RWPE1 (cell line): ENCODE results near the gene TNIP1.

Experiments used
- CTCF ChIA-PET: fragments of 350-600 bp; sonication (Branson Sonifier 250); formaldehyde crosslinking; extraction: SDS; loops from one replicate; lab custom pipeline; 2021; lab: Yijun Ruan, JAX
- POLR2A ChIA-PET: fragments of 400-600 bp; formaldehyde crosslinking; extraction: SDS; loops from one replicate; lab custom pipeline; 2020; ENCODE audit warnings: antibody characterized with exemption; ENCODE audit not compliant: low non-redundant PET; lab: Yijun Ruan, JAX
- DNase-seq: peaks from one replicate; pipeline ENCODE4 v3.0.0; 2012; ENCODE audit warnings: low spot score
- H3K27ac ChIP-seq: fragments of 450-650 bp; 2 replicates; pipeline ENCODE4 v1.5.1; 2017
- TF ChIP-seq, protein P1 (sequence below): fragments of 450-650 bp; conservative IDR thresholded peaks from 2 replicates; pipeline ENCODE4 v1.5.1; 2017; ENCODE audit warnings: low read depth, mild to moderate bottlenecking

The TNIP1 gene

DNA sequence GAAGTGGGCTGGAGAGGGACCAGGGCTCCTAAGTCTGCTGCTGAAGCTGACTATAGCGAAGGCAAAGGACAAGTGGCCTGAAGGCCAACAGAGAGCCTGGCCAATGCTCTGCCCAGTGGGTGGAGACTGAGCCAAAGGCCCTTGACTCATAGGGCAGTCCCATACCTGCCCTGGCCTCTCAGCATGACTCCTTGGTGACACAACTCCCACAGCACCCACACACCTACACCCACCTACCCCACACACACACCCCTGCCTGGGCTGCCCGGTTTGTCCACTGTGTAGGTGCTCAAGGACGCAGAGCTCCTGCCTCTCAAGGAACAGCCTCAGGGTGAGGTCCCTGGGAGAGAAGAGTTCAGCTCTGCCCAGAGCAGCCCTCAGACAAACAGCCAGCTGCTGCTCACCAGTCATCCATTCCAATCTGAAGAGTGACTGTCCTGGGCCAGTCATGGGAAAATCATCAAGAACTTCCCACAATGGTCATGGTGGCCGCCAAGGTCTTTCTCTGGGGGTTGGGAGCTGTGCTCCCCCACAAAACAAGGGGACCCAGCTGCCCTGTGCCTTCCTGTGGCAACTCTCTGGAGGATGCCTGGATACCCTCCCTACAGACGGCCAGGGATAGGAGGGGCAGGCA, 5.0 kb downstream of the TNIP1 start:
- ChIA-PET POLR2A (interaction anchor here (0.6 kb wide), 1 partner anchor 542 kb away, joined by 3 read pairs; no protein-coding TSS in a partner anchor), CTCF (interaction anchor here (0.7 to 1.2 kb wide), 5 partner anchors 17 to 297 kb away, joined by 3 to 4 read pairs (median 3); partner anchors contain the start of gene SMIM3)
- TF ChIP-seq, protein P1, sequence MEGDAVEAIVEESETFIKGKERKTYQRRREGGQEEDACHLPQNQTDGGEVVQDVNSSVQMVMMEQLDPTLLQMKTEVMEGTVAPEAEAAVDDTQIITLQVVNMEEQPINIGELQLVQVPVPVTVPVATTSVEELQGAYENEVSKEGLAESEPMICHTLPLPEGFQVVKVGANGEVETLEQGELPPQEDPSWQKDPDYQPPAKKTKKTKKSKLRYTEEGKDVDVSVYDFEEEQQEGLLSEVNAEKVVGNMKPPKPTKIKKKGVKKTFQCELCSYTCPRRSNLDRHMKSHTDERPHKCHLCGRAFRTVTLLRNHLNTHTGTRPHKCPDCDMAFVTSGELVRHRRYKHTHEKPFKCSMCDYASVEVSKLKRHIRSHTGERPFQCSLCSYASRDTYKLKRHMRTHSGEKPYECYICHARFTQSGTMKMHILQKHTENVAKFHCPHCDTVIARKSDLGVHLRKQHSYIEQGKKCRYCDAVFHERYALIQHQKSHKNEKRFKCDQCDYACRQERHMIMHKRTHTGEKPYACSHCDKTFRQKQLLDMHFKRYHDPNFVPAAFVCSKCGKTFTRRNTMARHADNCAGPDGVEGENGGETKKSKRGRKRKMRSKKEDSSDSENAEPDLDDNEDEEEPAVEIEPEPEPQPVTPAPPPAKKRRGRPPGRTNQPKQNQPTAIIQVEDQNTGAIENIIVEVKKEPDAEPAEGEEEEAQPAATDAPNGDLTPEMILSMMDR: no peak
- peak; percentile 74 for DNase-seq
- peak overlapping the region; percentile 75 for H3K27ac ChIP-seq

DNA sequence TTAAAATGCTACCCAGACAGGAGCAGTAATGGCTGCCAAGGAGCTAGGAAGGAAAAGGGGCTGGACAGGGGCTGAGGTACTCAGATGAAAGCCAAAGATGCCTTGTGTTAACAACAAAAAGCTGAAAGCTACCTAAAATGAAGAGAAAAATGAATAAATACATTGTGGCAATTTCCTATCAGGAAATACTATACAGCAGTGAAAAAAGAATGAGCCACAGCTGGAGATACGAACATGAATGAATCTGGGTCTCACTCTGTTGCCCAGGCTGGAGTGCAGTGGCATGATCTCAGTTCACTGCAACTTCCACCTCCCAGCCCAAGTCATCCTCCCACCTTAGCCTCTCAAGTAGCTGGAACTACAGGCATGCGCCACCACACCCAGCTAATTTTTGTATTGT, 6.3 kb downstream of the TNIP1 start:
- DNase-seq: no peak

DNA sequence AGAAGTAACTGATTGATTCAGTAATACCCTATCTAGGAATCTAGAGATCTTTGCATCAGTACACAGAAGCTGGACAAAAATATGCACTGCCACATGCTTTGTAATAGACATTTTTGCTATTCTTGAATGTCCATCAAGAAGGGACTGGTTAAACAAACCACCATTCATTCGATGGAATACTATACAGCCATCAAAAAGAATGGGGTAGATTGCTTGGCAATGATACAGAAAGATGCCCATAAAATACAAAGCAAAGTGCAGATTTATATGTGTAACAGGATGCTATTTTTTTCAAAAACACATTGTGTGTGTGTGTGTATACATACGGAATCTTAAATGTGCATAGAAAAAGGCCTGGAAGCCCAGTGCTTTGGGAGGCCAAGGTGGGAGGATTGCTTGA, 7.6 kb downstream of the TNIP1 start:
- CTCF ChIA-PET: interaction anchor here (0.5 to 2.4 kb wide), 2 partner anchors 21 to 26 kb away, joined by 3 to 9 read pairs; no protein-coding TSS in a partner anchor
- POLR2A ChIA-PET: no interaction called here
- DNase-seq: no peak
- TF ChIP-seq, protein P1: no peak
- H3K27ac ChIP-seq: peak overlapping the region; percentile 83

More for the DNA sequence above, 6.3 kb downstream of the TNIP1 start:
- TF ChIP-seq, protein P1: no peak
- H3K27ac ChIP-seq: no peak overlapping the region; the same call in 1 of the 2 replicates
- CTCF ChIA-PET: interaction anchor here (0.6 to 0.8 kb wide), 2 partner anchors 8 to 19 kb away, joined by 3 read pairs; no protein-coding TSS in a partner anchor
- POLR2A ChIA-PET: no interaction called here

DNA sequence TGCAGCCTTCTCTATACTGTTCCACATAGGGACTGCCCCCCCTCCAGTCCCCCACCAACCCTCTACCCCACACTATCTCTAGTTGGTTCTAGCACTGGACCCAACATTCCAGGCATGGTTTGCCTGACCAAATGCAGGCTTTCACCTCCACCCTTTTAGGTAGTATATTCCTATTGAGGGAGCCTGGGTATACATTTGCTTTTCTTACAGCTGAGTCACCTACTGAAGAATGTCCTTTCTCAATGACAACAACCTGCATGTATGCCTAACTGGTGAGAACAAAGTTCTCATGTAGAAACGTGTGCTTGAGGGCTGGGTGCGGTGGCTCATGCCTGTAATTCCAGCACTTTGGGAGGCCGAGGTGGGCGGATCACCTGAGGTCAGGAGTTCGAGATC, 8.2 kb downstream of the TNIP1 start:
- peak overlapping the region; percentile 83 for H3K27ac ChIP-seq
- peak; percentile 97 for DNase-seq
- TF ChIP-seq, protein P1: no peak
- ChIA-PET CTCF (interaction anchor here (0.5 to 2.4 kb wide), 3 partner anchors 21 to 619 kb away, joined by 3 to 9 read pairs (median 3); no protein-coding TSS in a partner anchor), POLR2A (no interaction called here)

DNA sequence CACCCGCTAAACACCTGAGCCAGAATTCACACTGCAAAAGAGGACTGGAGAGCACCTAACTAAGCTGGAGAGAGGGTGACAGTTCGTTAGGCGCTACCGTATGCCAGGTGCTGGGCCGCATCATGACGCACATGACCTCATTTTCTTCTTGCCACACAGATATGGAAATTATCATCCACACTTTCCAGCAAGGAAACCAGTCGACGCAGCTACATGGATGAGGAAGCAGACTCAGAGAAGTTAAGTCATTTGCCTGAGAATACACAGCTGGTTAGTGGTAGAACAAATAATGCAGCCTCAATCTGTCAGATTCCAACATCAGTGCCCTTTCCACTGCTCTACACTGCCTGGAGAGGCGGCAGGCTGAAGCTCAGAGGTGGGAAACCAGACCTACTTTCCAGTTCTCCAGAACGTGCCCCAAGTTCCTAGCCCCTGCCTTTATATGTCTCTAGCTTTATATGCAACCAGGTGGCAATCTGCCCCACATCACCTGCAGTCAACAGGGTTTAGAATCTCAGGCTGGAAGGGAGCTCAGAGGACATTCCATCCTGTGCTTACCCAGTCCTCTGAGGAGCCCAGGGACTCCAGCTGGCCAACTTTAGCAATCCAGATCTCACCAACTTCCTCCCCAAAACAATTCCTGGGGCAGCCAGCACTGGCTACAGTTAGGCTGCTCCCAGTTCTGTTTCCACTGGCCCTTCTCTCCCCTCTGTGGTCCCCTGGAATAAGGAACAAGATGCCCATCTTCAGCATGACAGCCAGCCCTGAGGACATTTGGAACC, 8.8 kb downstream of the TNIP1 start:
- CTCF ChIA-PET: interaction anchor here (0.7 to 2.4 kb wide), 4 partner anchors 20 to 620 kb away, joined by 3 to 9 read pairs (median 4); no protein-coding TSS in a partner anchor
- POLR2A ChIA-PET: no interaction called here
- no peak for DNase-seq
- H3K27ac ChIP-seq: peak overlapping the region; percentile 83
- TF ChIP-seq, protein P1: no peak

DNA sequence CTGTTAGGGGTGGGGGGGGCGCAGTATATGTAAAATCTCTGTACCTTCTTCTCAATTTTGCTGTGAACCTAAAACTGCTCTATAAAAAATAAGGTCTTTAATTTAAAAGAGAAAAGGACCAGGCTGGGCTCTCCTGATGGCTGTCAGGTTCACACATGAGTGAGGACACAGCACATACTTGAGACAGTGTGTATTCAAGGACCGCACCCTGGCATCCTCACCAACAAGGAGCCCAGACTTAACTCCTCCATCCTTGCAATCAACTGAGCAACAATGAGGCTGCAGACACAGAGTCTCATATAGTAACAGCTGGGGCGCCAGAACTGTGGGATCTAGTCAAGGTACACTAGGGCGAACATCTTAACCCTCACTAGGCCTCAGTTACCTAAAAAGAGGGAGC, 9.8 kb downstream of the TNIP1 start:
- TF ChIP-seq, protein P1: no peak

More for the DNA sequence above, 9.8 kb downstream of the TNIP1 start:
- H3K27ac ChIP-seq: no peak overlapping the region
- CTCF ChIA-PET: interaction anchor here (0.6 to 2.4 kb wide), 5 partner anchors 19 to 94 kb away, joined by 3 to 9 read pairs (median 3); no protein-coding TSS in a partner anchor
- POLR2A ChIA-PET: no interaction called here
- DNase-seq: no peak
